ENCODE data around the gene ATP1A2. TPM values are rescaled to one million over a fixed set of nuclear protein-coding genes. Genes with fewer than 3 reads are reported as not detected.

Gene ATP1A2
- total RNA-seq, 3 donors from 2014 or later (not counting 1 experiment from before 2014, with no cell fraction given): not detected

- peaks cover 36 to 56% of the 10 kb centered on the region in 2 donors for H3K4me1 Mint-ChIP-seq
- ATAC-seq (peak; percentile 59 to 83 (median 69)), DNase-seq (peak; percentile 81 to 95)
- intact Hi-C loops (cut with micrococcal nuclease): loop anchor here (2.0 kb wide), 1 partner anchor 13 kb away; no protein-coding TSS in a partner anchor
- no peaks in the 10 kb centered on the region for H3K9me3 ChIP-seq (ENCODE audit: control insufficient read depth, insufficient read depth, low read length)
- H3K4me1 ChIP-seq (ENCODE audit: control insufficient read depth, insufficient read depth, low read length): peaks cover 43% of the 10 kb centered on the region
- 3% methylated on average over 62 of the region's 64 CpGs for WGBS (ENCODE audit: insufficient coverage)
- no peaks in the 10 kb centered on the region for H3K9me3 Mint-ChIP-seq
- H3K27ac Mint-ChIP-seq: peak within 1 kb of the TSS; percentile 84 to 89
- peaks cover 0 to 2% of the 10 kb centered on the region in 2 donors for H3K27me3 Mint-ChIP-seq (ENCODE audit: low read depth in 2 of 2)
- H3K4me3 Mint-ChIP-seq: peak within 1 kb of the TSS; percentile 95
- H3K36me3 Mint-ChIP-seq: no peaks in the 10 kb centered on the region
- peaks cover 12% of the 10 kb centered on the region for H3K36me3 ChIP-seq (ENCODE audit: control insufficient read depth, insufficient read depth, low read length)
- TF ChIP-seq CTCF (IDR thresholded peaks at IDR 0.05): no peak
- H3K27me3 ChIP-seq (ENCODE audit: control insufficient read depth, insufficient read depth, low read length): no peaks in the 10 kb centered on the region
- peak within 1 kb of the TSS; percentile 77 for H3K4me3 ChIP-seq (ENCODE audit: low read length)
- H3K27ac ChIP-seq (ENCODE audit: low read length): peak within 1 kb of the TSS; percentile 87
These were observed 17.4 kb upstream of the ATP1A2 start, which contains the start of gene IGSF8 for GRCh38 chr1:160097911-160098851. Gene IGSF8, minus strand, starts transcription at chr1:160098619. Its CDS starts 147 bp downstream, at chr1:160098472.

- peaks cover 6% of the 10 kb centered on the region for H3K36me3 ChIP-seq (ENCODE audit: control insufficient read depth, insufficient read depth, low read length)
- H3K9me3 ChIP-seq (ENCODE audit: control insufficient read depth, insufficient read depth, low read length): no peaks in the 10 kb centered on the region
- peak overlapping the region; percentile 39 for H3K4me3 ChIP-seq (ENCODE audit: low read length)
- H3K4me1 Mint-ChIP-seq: peaks cover 39 to 56% of the 10 kb centered on the region in 2 donors
- no peak for TF ChIP-seq CTCF (IDR thresholded peaks at IDR 0.05)
- peak overlapping the region; percentile 78 for H3K4me3 Mint-ChIP-seq
- WGBS (ENCODE audit: insufficient coverage): 3% methylated on average over 32 of the region's 40 CpGs
- no peaks in the 10 kb centered on the region for H3K9me3 Mint-ChIP-seq
- ATAC-seq (peak; percentile 85 to 93 (median 88)), DNase-seq (peak; percentile 89 to 97)
- peak overlapping the region; percentile 87 for H3K27ac ChIP-seq (ENCODE audit: low read length)
- H3K36me3 Mint-ChIP-seq: no peaks in the 10 kb centered on the region
- peak overlapping the region; percentile 84 to 89 for H3K27ac Mint-ChIP-seq
- no peaks in the 10 kb centered on the region for H3K27me3 ChIP-seq (ENCODE audit: control insufficient read depth, insufficient read depth, low read length)
- H3K27me3 Mint-ChIP-seq (ENCODE audit: low read depth in 2 of 2): peaks cover 0 to 2% of the 10 kb centered on the region in 2 donors
- intact Hi-C loops (cut with micrococcal nuclease): loop anchor here (2.0 kb wide), 1 partner anchor 14 kb away; no protein-coding TSS in a partner anchor
- H3K4me1 ChIP-seq (ENCODE audit: control insufficient read depth, insufficient read depth, low read length): peaks cover 45% of the 10 kb centered on the region
These were observed 16.6 kb upstream of the ATP1A2 start for GRCh38 chr1:160098852-160099561.

- peak overlapping the region; percentile 87 for H3K27ac ChIP-seq (ENCODE audit: low read length)
- no peak for TF ChIP-seq CTCF (IDR thresholded peaks at IDR 0.05)
- Mint-ChIP-seq H3K36me3 (no peaks in the 10 kb centered on the region), H3K4me1 (peaks cover 39 to 56% of the 10 kb centered on the region in 2 donors), H3K9me3 (no peaks in the 10 kb centered on the region), H3K27me3 (ENCODE audit: low read depth in 2 of 2) (peaks cover 0 to 2% of the 10 kb centered on the region in 2 donors), H3K27ac (peak overlapping the region; percentile 84 to 89), H3K4me3 (peak overlapping the region; percentile 78)
- intact Hi-C loops (cut with micrococcal nuclease): loop anchor here (2.0 kb wide), 1 partner anchor 15 kb away; no protein-coding TSS in a partner anchor
- WGBS (ENCODE audit: insufficient coverage): 96% methylated on average over 2 of the region's 2 CpGs
- no peaks in the 10 kb centered on the region for H3K27me3 ChIP-seq (ENCODE audit: control insufficient read depth, insufficient read depth, low read length)
- no peak for ATAC-seq
- H3K4me1 ChIP-seq (ENCODE audit: control insufficient read depth, insufficient read depth, low read length): peaks cover 45% of the 10 kb centered on the region
- DNase-seq: no peak
- no peak overlapping the region for H3K4me3 ChIP-seq (ENCODE audit: low read length)
- H3K9me3 ChIP-seq (ENCODE audit: control insufficient read depth, insufficient read depth, low read length): no peaks in the 10 kb centered on the region
- H3K36me3 ChIP-seq (ENCODE audit: control insufficient read depth, insufficient read depth, low read length): peaks cover 3% of the 10 kb centered on the region
These were observed 15.7 kb upstream of the ATP1A2 start for GRCh38 chr1:160099716-160100375.
